HEK293 (cell line): Measurements from ENCODE around the gene MACROD1.
"Not testable (repeated sequence)": the region's sequence is repeated elsewhere in the genome, so short reads cannot be mapped to it uniquely, and the experiment has no call there.

Source experiments
- ZBTB7A ChIP-seq: fragments of 450-650 bp; formaldehyde crosslinking; IDR thresholded peaks from 2 replicates; pipeline ENCODE4 v1.5.1; 2016; ENCODE audit warnings: low read depth, missing biosample characterization, missing genetic modification characterization
- ZNF239 ChIP-seq: fragments of 450-650 bp; formaldehyde crosslinking; IDR thresholded peaks from 2 replicates; pipeline ENCODE4 v1.5.1; 2016; ENCODE audit warnings: missing biosample characterization, missing genetic modification characterization
- ZNF560 ChIP-seq: fragments of 450-650 bp; formaldehyde crosslinking; IDR thresholded peaks from 2 replicates; pipeline ENCODE4 v1.5.1; 2017; ENCODE audit warnings: missing biosample characterization, missing genetic modification characterization, borderline replicate concordance
- TF ChIP-seq, protein P1 (sequence below): fragments of 450-650 bp; formaldehyde crosslinking; IDR thresholded peaks from 2 replicates; pipeline ENCODE4 v1.5.1; 2016; ENCODE audit warnings: missing biosample characterization, missing genetic modification characterization
- TF ChIP-seq, protein P2 (sequence below): fragments of 450-650 bp; formaldehyde crosslinking; IDR thresholded peaks from 2 replicates; pipeline ENCODE4 v1.5.1; 2016; ENCODE audit warnings: missing biosample characterization, missing genetic modification characterization

DNA sequence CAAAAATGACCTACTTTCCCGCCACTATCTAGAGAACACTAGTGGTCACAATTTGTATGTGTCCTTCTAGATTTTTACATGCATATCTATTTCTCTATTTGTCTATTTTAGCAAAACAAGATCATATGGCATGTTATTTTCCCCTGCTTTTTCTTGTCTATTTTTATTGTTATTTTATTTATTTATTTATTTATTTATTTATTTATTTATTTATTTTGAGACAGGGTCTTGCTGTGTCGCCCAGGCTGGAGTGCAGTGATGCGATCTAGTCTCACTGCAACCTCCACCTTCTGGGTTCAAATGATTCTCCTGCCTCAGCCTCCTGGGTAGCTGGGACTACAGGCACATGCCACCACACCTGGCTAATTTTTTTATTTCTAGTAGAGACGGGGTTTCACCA, 202.0 kb downstream of the MACROD1 start:
- TF ChIP-seq, protein P1, sequence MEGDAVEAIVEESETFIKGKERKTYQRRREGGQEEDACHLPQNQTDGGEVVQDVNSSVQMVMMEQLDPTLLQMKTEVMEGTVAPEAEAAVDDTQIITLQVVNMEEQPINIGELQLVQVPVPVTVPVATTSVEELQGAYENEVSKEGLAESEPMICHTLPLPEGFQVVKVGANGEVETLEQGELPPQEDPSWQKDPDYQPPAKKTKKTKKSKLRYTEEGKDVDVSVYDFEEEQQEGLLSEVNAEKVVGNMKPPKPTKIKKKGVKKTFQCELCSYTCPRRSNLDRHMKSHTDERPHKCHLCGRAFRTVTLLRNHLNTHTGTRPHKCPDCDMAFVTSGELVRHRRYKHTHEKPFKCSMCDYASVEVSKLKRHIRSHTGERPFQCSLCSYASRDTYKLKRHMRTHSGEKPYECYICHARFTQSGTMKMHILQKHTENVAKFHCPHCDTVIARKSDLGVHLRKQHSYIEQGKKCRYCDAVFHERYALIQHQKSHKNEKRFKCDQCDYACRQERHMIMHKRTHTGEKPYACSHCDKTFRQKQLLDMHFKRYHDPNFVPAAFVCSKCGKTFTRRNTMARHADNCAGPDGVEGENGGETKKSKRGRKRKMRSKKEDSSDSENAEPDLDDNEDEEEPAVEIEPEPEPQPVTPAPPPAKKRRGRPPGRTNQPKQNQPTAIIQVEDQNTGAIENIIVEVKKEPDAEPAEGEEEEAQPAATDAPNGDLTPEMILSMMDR, result not testable (repeated sequence)
- TF ChIP-seq ZNF560 (tag by site-specific recombination); ZNF239; ZBTB7A (tag by site-specific recombination): not testable (repeated sequence)
- TF ChIP-seq, protein P2, sequence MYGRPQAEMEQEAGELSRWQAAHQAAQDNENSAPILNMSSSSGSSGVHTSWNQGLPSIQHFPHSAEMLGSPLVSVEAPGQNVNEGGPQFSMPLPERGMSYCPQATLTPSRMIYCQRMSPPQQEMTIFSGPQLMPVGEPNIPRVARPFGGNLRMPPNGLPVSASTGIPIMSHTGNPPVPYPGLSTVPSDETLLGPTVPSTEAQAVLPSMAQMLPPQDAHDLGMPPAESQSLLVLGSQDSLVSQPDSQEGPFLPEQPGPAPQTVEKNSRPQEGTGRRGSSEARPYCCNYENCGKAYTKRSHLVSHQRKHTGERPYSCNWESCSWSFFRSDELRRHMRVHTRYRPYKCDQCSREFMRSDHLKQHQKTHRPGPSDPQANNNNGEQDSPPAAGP (tag by site-specific recombination), result not testable (repeated sequence)
